GM19372 (cell line): ENCODE measurements around the gene NPC2.

ENCODE experiments used
- ATAC-seq: cut with Tn5 transposase; IDR thresholded peaks from one replicate; pipeline ENCODE4 v1.9.1; 2021; ENCODE audit warnings: mild to moderate bottlenecking, low read depth, moderate library complexity; ENCODE audit not compliant: unreplicated experiment

Gene NPC2

GRCh38 chr14:74504412-74504811 lies 11.3 kb upstream of the NPC2 start:
- ATAC-seq: no peak

GRCh38 chr14:74503938-74504335 lies 10.8 kb upstream of the NPC2 start:
- no peak for ATAC-seq

- ATAC-seq: no peak
These were observed 10.3 kb upstream of the NPC2 start for GRCh38 chr14:74503291-74503937.

- ATAC-seq: no peak
These were observed 9.3 kb upstream of the NPC2 start for GRCh38 chr14:74502236-74503019.

- ATAC-seq: no peak
These were observed 8.6 kb upstream of the NPC2 start for GRCh38 chr14:74501691-74502090.

- ATAC-seq: no peak
These were observed 8.1 kb upstream of the NPC2 start for GRCh38 chr14:74501135-74501614.

GRCh38 chr14:74500417-74501134 lies 7.5 kb upstream of the NPC2 start:
- no peak for ATAC-seq

- no peak for ATAC-seq
These were observed 2.3 kb upstream of the NPC2 start for GRCh38 chr14:74495356-74495755.

- ATAC-seq: peak; percentile 83
These were observed 497 bp upstream of the NPC2 start, which contains the start of gene ISCA2 for GRCh38 chr14:74493343-74494261. Gene ISCA2 (plus strand): TSS chr14:74493765. CDS start chr14:74493775, 10 bp downstream.

- no peak for ATAC-seq
These were observed 939 bp downstream of the NPC2 start for GRCh38 chr14:74491956-74492775.

- ATAC-seq: no peak
These were observed 2.6 kb downstream of the NPC2 start for GRCh38 chr14:74490486-74490885.

GRCh38 chr14:74488786-74489397 lies 4.2 kb downstream of the NPC2 start:
- ATAC-seq: no peak

GRCh38 chr14:74486164-74486563 lies 6.9 kb downstream of the NPC2 start:
- ATAC-seq: no peak

- no peak for ATAC-seq
These were observed 9.8 kb downstream of the NPC2 start for GRCh38 chr14:74483321-74483720.

- ATAC-seq: no peak
These were observed 10.5 kb downstream of the NPC2 start for GRCh38 chr14:74482571-74482970.

GRCh38 chr14:74480046-74480445 lies 13.1 kb downstream of the NPC2 start:
- no peak for ATAC-seq

GRCh38 chr14:74478996-74479635 lies 14.0 kb downstream of the NPC2 start:
- no peak for ATAC-seq

GRCh38 chr14:74476607-74477006 lies 16.5 kb downstream of the NPC2 start:
- no peak for ATAC-seq
